H1 (cell line): Measurements from ENCODE around the gene SCG3. TPM values are rescaled to one million over a fixed set of nuclear protein-coding genes. Genes with fewer than 3 reads are reported as not detected.

Experiments
- JUND ChIP-seq: IDR thresholded peaks from 2 replicates; pipeline ENCODE4 v1.6.1; 2011; ENCODE audit warnings: mild to moderate bottlenecking, improper control_type of control experiment, low read length
- KDM4A ChIP-seq: IDR thresholded peaks from one replicate; pipeline ENCODE4 v1.7.1; 2012; ENCODE audit warnings: low read depth, mild to moderate bottlenecking, moderate library complexity, low read length, inconsistent platforms; ENCODE audit not compliant: severe bottlenecking
- NANOG ChIP-seq: IDR thresholded peaks from 2 replicates; pipeline ENCODE4 v1.6.1; 2011; ENCODE audit warnings: low read length, low read depth, mild to moderate bottlenecking, inconsistent platforms; ENCODE audit not compliant: insufficient read depth, poor library complexity, severe bottlenecking
- POLR2A ChIP-seq, 2 experiments: IDR thresholded peaks; 1 replicate in 1 of 2; 2 replicates in 1 of 2; pipeline ENCODE4 v1.6.1; 2011; ENCODE audit warnings: low read depth in 2 of 2, low read length in 2 of 2, mild to moderate bottlenecking in 2 of 2; ENCODE audit errors: control extremely low read depth in 1 of 2
- RAD21 ChIP-seq, 2 experiments: IDR thresholded peaks in 1 of 2; conservative IDR thresholded peaks in 1 of 2; 2 replicates each; pipeline ENCODE4 v1.6.1; 2011; ENCODE audit warnings: low read depth in 2 of 2, low read length in 2 of 2, improper control_type of control experiment in 1 of 2, inconsistent platforms in 1 of 2, mild to moderate bottlenecking in 1 of 2, moderate library complexity in 1 of 2
- RNF2 ChIP-seq: fragments of 200-900, 300-1000 bp; sonication (generic); IDR thresholded peaks from 2 replicates; pipeline ENCODE4 v1.7.1; 2016; ENCODE audit warnings: borderline replicate concordance, low read depth, mild to moderate bottlenecking, antibody characterized with exemption, low read length; ENCODE audit not compliant: poor library complexity, severe bottlenecking; ENCODE audit errors: missing control alignments
- RXRA ChIP-seq: IDR thresholded peaks from 2 replicates; pipeline ENCODE4 v1.6.1; 2011; ENCODE audit warnings: low read depth, mild to moderate bottlenecking, low read length, moderate library complexity; ENCODE audit not compliant: insufficient read depth
- SP4 ChIP-seq: IDR thresholded peaks from 2 replicates; pipeline ENCODE4 v1.6.1; 2012; ENCODE audit warnings: low read length, inconsistent platforms
- SUZ12 ChIP-seq: fragments of 200-600 bp; sonication (generic); IDR thresholded peaks from 2 replicates; pipeline ENCODE4 v1.6.1; 2012; ENCODE audit warnings: mild to moderate bottlenecking, inconsistent platforms, low read length, moderate library complexity, mixed read lengths
- polyA plus RNA-seq, 7 experiments: library from polyadenylated mRNA; depleted of rRNA in 3 of 7; stranded (reverse) in 5 of 7; unstranded in 2 of 7; fragments of >200 nt in 5 of 7; fragments of 200-250 nt in 2 of 7; gene quantifications; 1 replicate in 5 of 7; 2 replicates in 1 of 7; 4 replicates in 1 of 7; pipeline versions ENCODE4 v1.2.1 to v1.2.3, GENCODE V29; 2011 to 2013; ENCODE audit warnings: missing spikeins in 2 of 7, mixed read lengths in 2 of 7
- total RNA-seq: library from RNA; stranded (reverse); fragmentation: NEBNext Ultra II Directional; extraction: Animal tissue kit (Norgen Biotek cat#: 25700); gene quantifications from 2 replicates; pipeline ENCODE4 v1.2.1, GENCODE V29; 2021
- TF ChIP-seq, protein P1 (sequence below): IDR thresholded peaks from 2 replicates; pipeline ENCODE4 v1.6.1; 2012; ENCODE audit warnings: inconsistent platforms

The SCG3 gene
- total and polyA plus RNA-seq, 2 of the 8 experiments (the other 6 are each of a cell fraction or from before 2014, with no cell fraction given) = 5.2 to 45.9 TPM

DNA sequence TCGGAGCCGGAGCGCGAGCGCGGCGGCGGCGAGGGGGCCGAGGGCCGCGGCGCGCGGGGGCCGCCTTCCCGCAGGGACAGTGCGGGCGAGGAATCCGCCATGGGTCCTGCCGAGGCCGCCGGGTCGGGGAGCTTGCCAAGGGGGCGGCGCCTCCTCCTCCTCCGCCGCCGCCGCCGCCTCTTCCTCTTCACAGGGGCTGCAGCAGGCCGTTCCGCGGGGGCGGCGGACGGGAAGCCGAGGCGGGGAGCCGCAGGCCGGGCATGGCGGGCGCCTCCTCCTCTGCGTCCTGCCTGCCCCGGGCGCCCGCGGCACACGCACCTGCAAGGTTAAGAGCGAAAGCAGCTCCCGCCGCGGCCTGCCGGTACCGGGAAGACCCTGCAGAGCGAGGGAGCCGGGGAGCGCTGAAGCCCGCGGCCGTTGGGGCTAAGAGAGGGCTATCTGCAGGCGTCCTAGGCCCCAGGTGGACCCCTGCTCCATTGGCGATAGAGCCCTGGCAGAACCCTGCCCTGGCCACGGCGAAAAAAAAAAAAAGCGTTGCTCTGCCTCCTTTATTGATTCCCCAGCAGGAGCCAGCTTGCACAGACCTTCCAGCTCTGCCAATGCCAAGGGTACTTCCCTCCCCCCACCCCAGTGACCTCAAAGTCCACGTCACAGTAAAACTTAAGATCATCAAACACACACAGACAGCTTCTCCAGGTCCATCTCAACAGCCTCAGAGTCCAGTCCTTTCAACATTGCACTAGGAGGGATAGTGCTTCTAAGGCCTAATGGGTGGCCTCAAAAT lies 56.4 kb downstream of the SCG3 start, which contains the start of gene LYSMD2 (continued):
- peak; percentile 52 for TF ChIP-seq RNF2
- no peak for TF ChIP-seq POLR2A (IDR thresholded peaks at IDR 0.05; ENCODE audit: control extremely low read depth in 1 of 2, low read depth in 2 of 2, low read length in 2 of 2)
- TF ChIP-seq SP4 = no peak
- no peak for TF ChIP-seq JUND
- TF ChIP-seq, protein P1, sequence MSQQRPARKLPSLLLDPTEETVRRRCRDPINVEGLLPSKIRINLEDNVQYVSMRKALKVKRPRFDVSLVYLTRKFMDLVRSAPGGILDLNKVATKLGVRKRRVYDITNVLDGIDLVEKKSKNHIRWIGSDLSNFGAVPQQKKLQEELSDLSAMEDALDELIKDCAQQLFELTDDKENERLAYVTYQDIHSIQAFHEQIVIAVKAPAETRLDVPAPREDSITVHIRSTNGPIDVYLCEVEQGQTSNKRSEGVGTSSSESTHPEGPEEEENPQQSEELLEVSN = peak; percentile 13; the same call in 1 of the 2 replicates
- peak; percentile 47 for TF ChIP-seq KDM4A
- no peak for TF ChIP-seq RXRA
- no peak for TF ChIP-seq NANOG
- 0 out of 4 replicates have a peak, but pooled peaks of 1 of the 2 experiments have one; percentile 1 for TF ChIP-seq RAD21 (IDR thresholded peaks at IDR 0.05 in 1 of 2, conservative IDR thresholded peaks at IDR 0.05 in 1 of 2; ENCODE audit: low read depth in 2 of 2, low read length in 2 of 2)
- peak; percentile 59 for TF ChIP-seq SUZ12
- TF ChIP-seq, all 59 proteins: peak for 11
